Chondrocyte (in vitro differentiated cells): ENCODE results near the gene ANO6. TPM values are rescaled to one million over a fixed set of nuclear protein-coding genes. Genes with fewer than 3 reads are reported as not detected.

Experiments
- DNase-seq: peaks from one replicate; pipeline ENCODE4 v3.0.0; 2021; ENCODE audit warnings: mixed read lengths, low spot score
- H3K27ac Mint-ChIP-seq: one replicate; pipeline ENCODE4 v1.8.0; 2021; ENCODE audit warnings: mild to moderate bottlenecking, moderate library complexity, mixed read lengths; ENCODE audit not compliant: unreplicated experiment
- H3K27me3 Mint-ChIP-seq: 2 replicates; pipeline ENCODE4 v1.8.0; 2021; ENCODE audit warnings: low read depth, mixed read lengths
- H3K36me3 Mint-ChIP-seq: 2 replicates; pipeline ENCODE4 v1.8.0; 2021; ENCODE audit warnings: low read depth, mixed read lengths
- H3K4me1 Mint-ChIP-seq: 2 replicates; pipeline ENCODE4 v1.8.0; 2021; ENCODE audit warnings: low read depth, mild to moderate bottlenecking, mixed read lengths
- H3K4me3 Mint-ChIP-seq: one replicate; pipeline ENCODE4 v1.8.0; 2021; ENCODE audit warnings: mild to moderate bottlenecking, moderate library complexity, mixed read lengths; ENCODE audit not compliant: unreplicated experiment
- H3K9me3 Mint-ChIP-seq: 2 replicates; pipeline ENCODE4 v1.8.0; 2021; ENCODE audit warnings: low read depth, mixed read lengths
- total RNA-seq: library from RNA; stranded (reverse); gene quantifications from 3 replicates; pipeline ENCODE4 v1.2.1, GENCODE V29; 2021
- TF ChIP-seq, protein P1 (sequence below): fragments of 200-600 bp; sonication (generic); IDR thresholded peaks from 2 replicates; pipeline ENCODE4 v1.5.0; 2021; ENCODE audit warnings: antibody characterized with exemption, mild to moderate bottlenecking, moderate library complexity

Gene ANO6
- total RNA-seq, 1 donor from 2014 or later: 75.8 TPM

DNA sequence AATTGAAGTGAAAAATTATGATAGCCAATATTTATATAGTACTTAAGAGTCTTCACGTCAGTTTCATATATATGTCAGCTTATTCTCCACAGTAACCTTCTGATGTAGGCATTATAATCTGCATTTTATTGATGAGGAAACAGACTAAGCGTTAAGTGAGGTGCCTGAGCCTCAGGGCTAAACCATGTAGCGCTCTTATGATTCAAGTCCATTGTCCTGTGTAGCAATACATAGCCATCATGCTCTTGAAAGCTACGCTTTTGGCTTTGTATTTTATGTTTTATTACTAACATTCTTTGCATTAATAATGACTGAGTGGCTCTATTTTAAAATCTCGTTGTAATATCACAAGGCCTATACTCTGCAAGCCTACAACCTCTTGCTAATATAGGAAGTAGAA is 79.0 kb downstream of the ANO6 start:
- Mint-ChIP-seq H3K27ac (no peak overlapping the region), H3K4me1 (peaks cover 38% of the 10 kb centered on the region), H3K4me3 (no peak overlapping the region), H3K27me3 (no peaks in the 10 kb centered on the region), H3K9me3 (no peaks in the 10 kb centered on the region), H3K36me3 (peaks cover 2% of the 10 kb centered on the region)
- TF ChIP-seq, protein P1, sequence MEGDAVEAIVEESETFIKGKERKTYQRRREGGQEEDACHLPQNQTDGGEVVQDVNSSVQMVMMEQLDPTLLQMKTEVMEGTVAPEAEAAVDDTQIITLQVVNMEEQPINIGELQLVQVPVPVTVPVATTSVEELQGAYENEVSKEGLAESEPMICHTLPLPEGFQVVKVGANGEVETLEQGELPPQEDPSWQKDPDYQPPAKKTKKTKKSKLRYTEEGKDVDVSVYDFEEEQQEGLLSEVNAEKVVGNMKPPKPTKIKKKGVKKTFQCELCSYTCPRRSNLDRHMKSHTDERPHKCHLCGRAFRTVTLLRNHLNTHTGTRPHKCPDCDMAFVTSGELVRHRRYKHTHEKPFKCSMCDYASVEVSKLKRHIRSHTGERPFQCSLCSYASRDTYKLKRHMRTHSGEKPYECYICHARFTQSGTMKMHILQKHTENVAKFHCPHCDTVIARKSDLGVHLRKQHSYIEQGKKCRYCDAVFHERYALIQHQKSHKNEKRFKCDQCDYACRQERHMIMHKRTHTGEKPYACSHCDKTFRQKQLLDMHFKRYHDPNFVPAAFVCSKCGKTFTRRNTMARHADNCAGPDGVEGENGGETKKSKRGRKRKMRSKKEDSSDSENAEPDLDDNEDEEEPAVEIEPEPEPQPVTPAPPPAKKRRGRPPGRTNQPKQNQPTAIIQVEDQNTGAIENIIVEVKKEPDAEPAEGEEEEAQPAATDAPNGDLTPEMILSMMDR: no peak
- no peak for DNase-seq

DNA sequence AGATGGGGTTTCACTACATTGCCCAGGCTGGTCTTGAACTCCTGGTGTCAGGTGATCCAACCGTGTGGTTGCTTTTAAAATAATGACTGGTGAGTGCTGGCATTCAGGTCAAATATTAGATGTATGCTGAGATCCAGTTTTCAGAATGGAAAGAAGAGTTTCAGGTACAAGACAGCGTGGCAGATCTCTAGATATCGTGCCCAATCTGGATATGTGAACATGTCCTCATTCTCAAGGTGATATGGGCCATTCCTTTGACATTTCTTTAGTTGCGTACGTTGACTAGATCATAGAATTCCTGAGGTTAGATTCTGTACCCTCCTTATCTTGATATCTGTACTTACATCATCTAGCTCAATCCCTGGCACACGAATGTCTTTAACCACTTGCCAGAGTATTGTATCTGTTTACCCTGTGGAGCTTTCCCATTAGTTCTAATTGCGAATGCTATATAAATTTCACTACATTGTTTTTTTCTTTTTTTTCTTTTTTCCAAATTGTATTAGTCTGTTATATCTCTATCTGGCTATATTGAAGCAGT is 80.2 kb downstream of the ANO6 start:
- no peak overlapping the region for H3K27ac Mint-ChIP-seq
- DNase-seq: no peak
- TF ChIP-seq, protein P1: no peak
- H3K9me3 Mint-ChIP-seq: no peaks in the 10 kb centered on the region
- H3K4me1 Mint-ChIP-seq: peaks cover 27% of the 10 kb centered on the region
- H3K36me3 Mint-ChIP-seq: no peaks in the 10 kb centered on the region
- H3K27me3 Mint-ChIP-seq: no peaks in the 10 kb centered on the region
- no peak overlapping the region for H3K4me3 Mint-ChIP-seq

DNA sequence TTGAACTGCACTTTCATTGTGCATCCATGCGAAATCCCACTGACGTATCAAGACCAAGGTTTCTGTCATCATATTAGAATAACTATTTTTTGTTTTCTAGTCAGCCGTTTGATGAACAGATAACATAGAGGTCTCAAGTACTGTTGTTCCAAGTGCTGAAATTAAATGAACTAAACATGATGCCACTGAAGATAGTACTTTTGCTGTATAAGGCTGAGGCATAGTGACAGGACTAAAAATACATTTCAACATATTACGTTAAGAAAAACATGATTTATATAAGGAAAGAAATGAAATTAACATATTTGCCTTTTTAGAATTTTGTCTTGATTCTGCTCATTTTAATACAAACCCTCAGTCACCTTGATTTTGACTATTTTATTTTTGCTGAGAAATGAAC is 82.2 kb downstream of the ANO6 start:
- TF ChIP-seq, protein P1: no peak
- no peak for DNase-seq
- Mint-ChIP-seq H3K4me3 (no peak overlapping the region), H3K4me1 (peaks cover 28% of the 10 kb centered on the region), H3K27ac (no peak overlapping the region), H3K9me3 (no peaks in the 10 kb centered on the region), H3K27me3 (no peaks in the 10 kb centered on the region), H3K36me3 (no peaks in the 10 kb centered on the region)

DNA sequence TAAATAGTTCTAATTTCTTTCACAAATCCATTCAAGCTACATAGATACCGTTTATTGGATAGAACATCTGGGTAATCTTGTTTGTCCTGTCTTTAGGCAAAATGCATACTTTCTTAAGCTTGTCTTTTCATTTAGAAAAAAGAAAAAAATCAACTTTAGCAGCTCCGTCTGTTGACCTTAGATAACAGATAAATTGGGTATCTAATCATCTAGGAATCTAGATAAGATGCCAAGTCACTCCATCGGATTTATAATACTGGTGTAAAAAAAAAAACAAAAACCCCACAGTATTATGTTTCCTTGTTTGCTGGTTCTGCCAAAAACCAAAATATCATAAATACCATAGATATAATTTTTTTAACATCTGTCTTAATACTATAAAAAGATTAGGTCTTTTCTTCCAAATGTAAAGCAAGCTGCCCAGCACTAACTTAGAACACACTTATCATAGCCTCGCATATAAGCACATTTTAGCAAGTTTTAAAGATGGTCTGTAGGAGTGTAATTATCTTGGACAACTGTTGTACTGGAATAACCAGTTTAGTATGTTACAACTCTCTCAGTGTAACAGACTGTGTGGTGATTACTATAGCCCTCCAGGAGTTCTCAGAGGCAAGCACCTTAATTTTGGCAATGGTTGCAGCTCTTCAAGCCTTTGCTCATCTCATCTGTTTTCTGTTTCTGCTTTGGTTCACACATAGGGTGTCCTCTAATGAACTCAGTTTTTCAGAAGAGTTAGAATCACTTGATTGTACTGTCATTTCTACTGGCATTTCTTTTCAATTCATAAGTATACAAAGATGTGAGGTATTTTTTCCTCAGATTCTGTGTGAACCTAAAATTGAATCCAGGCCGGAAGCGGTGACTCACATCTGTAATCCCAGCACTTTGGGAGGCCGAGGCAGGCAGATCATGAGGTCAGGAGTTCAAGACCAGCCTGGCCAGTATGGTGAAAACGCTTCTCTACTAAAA is 83.1 kb downstream of the ANO6 start:
- Mint-ChIP-seq H3K27ac (peak overlapping the region; percentile 83), H3K4me3 (no peak overlapping the region), H3K9me3 (no peaks in the 10 kb centered on the region), H3K27me3 (no peaks in the 10 kb centered on the region), H3K4me1 (peaks cover 33% of the 10 kb centered on the region), H3K36me3 (no peaks in the 10 kb centered on the region)
- TF ChIP-seq, protein P1: no peak
- no peak for DNase-seq

DNA sequence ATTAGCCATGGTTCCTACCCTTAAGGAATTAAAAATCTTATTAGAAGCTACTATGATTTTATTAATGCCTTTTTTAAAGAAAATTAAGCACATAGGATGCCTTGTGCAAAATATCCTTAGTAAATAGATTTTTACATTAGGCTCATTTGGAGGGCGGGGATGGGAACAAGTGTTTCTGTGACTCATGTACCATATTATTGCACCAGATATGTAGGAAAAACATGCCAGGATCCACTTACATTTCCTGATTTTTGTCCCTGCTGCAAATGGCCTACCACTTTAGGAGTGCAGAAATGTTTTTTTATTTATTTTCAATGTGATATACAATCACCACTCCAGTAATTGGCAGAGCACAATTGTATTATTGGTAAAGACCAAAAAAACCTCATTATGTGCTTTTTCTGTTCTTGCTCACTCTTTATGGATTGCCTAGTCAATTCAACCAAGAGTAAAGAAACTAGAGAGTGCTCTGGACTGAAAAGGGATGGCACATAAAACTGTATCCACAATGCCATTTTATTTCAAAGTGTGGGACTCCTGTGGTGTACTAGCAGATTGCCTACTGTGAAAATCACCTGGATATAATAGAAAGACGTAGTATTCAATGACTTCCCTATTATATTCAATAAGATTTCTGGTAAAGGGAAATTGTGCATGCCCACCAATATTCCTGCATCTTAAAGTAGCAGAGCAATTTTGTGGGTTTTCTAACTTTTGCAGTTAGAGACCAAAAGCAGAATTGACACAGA is 86.9 kb downstream of the ANO6 start:
- H3K4me1 Mint-ChIP-seq: peaks cover 57% of the 10 kb centered on the region
- TF ChIP-seq, protein P1: no peak
- H3K27me3 Mint-ChIP-seq: no peaks in the 10 kb centered on the region
- DNase-seq: no peak
- H3K27ac Mint-ChIP-seq: no peak overlapping the region
- no peaks in the 10 kb centered on the region for H3K9me3 Mint-ChIP-seq
- no peaks in the 10 kb centered on the region for H3K36me3 Mint-ChIP-seq
- H3K4me3 Mint-ChIP-seq: no peak overlapping the region
